ENCODE data around the gene RPL36. TPM values are rescaled to one million over a fixed set of nuclear protein-coding genes. Genes with fewer than 3 reads are reported as not detected.

RPL36 gene
- total and polyA plus RNA-seq, 8 donors = 606 to 1,150 (median 818) TPM

- intact Hi-C loops (cut with DNase I) = no loop called here
These were observed 38.7 kb upstream of the RPL36 start for GRCh38 chr19:5651361-5651760.

GRCh38 chr19:5652261-5652660 lies 37.8 kb upstream of the RPL36 start:
- TF ChIP-seq CTCF (IDR thresholded peaks at IDR 0.05) = no peak
- peaks cover 0 to 92% of the 10 kb centered on the region in 2 donors for H3K36me3 ChIP-seq
- ATAC-seq = no peak

More at GRCh38 chr19:5651361-5651760, 38.7 kb upstream of the RPL36 start:
- TF ChIP-seq CTCF (IDR thresholded peaks at IDR 0.05) = no peak
- peaks cover 0 to 92% of the 10 kb centered on the region in 2 donors for H3K36me3 ChIP-seq
- H3K4me1 ChIP-seq = no peaks in the 10 kb centered on the region
- no peak overlapping the region for H3K4me3 ChIP-seq
- DNase-seq (no peak), ATAC-seq (no peak)
- no peaks in the 10 kb centered on the region for H3K9me3 ChIP-seq
- H3K27me3 ChIP-seq = no peaks in the 10 kb centered on the region
- no peak overlapping the region for H3K27ac ChIP-seq

GRCh38 chr19:5654931-5655330 lies 35.2 kb upstream of the RPL36 start:
- DNase-seq (no peak), ATAC-seq (no peak)
- Histone ChIP-seq H3K4me1 (no peaks in the 10 kb centered on the region), H3K27ac (no peak overlapping the region), H3K36me3 (peaks cover 0 to 100% of the 10 kb centered on the region in 2 donors), H3K4me3 (no peak overlapping the region), H3K9me3 (no peaks in the 10 kb centered on the region), H3K27me3 (no peaks in the 10 kb centered on the region)
- intact Hi-C loops (cut with DNase I) = no loop called here
- no peak for TF ChIP-seq CTCF (IDR thresholded peaks at IDR 0.05)

More at GRCh38 chr19:5652261-5652660, 37.8 kb upstream of the RPL36 start:
- no peak overlapping the region for H3K4me3 ChIP-seq
- DNase-seq = no peak
- H3K4me1 ChIP-seq = no peaks in the 10 kb centered on the region
- H3K27ac ChIP-seq = no peak overlapping the region
- intact Hi-C loops (cut with DNase I) = no loop called here
- H3K27me3 ChIP-seq = no peaks in the 10 kb centered on the region
- H3K9me3 ChIP-seq = no peaks in the 10 kb centered on the region

GRCh38 chr19:5655412-5655811 lies 34.7 kb upstream of the RPL36 start:
- H3K4me3 ChIP-seq = no peak overlapping the region
- no peaks in the 10 kb centered on the region for H3K9me3 ChIP-seq
- intact Hi-C loops (cut with DNase I) = no loop called here
- no peak overlapping the region for H3K27ac ChIP-seq
- DNase-seq = no peak
- ATAC-seq = no peak
- peaks cover 0 to 100% of the 10 kb centered on the region in 2 donors for H3K36me3 ChIP-seq
- no peak for TF ChIP-seq CTCF (IDR thresholded peaks at IDR 0.05)
- no peaks in the 10 kb centered on the region for H3K27me3 ChIP-seq
- H3K4me1 ChIP-seq = no peaks in the 10 kb centered on the region

- no peak overlapping the region for H3K27ac ChIP-seq
- DNase-seq (no peak), ATAC-seq (no peak)
- H3K36me3 ChIP-seq = peaks cover 0 to 100% of the 10 kb centered on the region in 2 donors
- H3K4me3 ChIP-seq = no peak overlapping the region
- no peaks in the 10 kb centered on the region for H3K27me3 ChIP-seq
- H3K9me3 ChIP-seq = no peaks in the 10 kb centered on the region
- intact Hi-C loops (cut with DNase I) = no loop called here
- no peak for TF ChIP-seq CTCF (IDR thresholded peaks at IDR 0.05)
- no peaks in the 10 kb centered on the region for H3K4me1 ChIP-seq
These were observed 28.6 kb upstream of the RPL36 start for GRCh38 chr19:5661483-5661882.

Measured in left lung (tissue), 10 donors.